NCI-H146 treated with DMSO at 0.1 percent for 48 hours (cell line): ENCODE results near the gene CTNND2.
A peak's percentile ranks its signal among the peaks of the same experiment; 100 is the strongest.

Experiments
- DNase-seq: peaks from one replicate; lab custom pipeline; 2025; ENCODE audit not compliant: unreplicated experiment; lab: John Stamatoyannopoulos, UW

CTNND2 gene

GRCh38 chr5:11904265-11904906 is at the start of gene CTNND2:
Gene CTNND2 (minus strand): TSS chr5:11904446. CDS start chr5:11903853, 593 bp downstream.
- DNase-seq, result peak; percentile 23

GRCh38 chr5:11946317-11946716 is 42.1 kb upstream of the CTNND2 start:
- no peak for DNase-seq

GRCh38 chr5:11941566-11941965 is 37.3 kb upstream of the CTNND2 start:
- no peak for DNase-seq

GRCh38 chr5:11931638-11932037 is 27.4 kb upstream of the CTNND2 start:
- DNase-seq, result no peak

- DNase-seq, result no peak
Observed at GRCh38 chr5:11928909-11929308, 24.7 kb upstream of the CTNND2 start.

- no peak for DNase-seq
Observed at GRCh38 chr5:11925701-11926100, 21.5 kb upstream of the CTNND2 start.

- DNase-seq, result no peak
Observed at GRCh38 chr5:11922394-11922793, 18.1 kb upstream of the CTNND2 start.

GRCh38 chr5:11918463-11919045 is 14.3 kb upstream of the CTNND2 start:
- no peak for DNase-seq

GRCh38 chr5:11909471-11909870 is 5.2 kb upstream of the CTNND2 start:
- DNase-seq, result no peak

GRCh38 chr5:11906497-11906896 is 2.3 kb upstream of the CTNND2 start:
- no peak for DNase-seq

- DNase-seq, result no peak
Observed at GRCh38 chr5:11905206-11905605, 960 bp upstream of the CTNND2 start.

- no peak for DNase-seq
Observed at GRCh38 chr5:11903614-11904264, 507 bp downstream of the CTNND2 start.

- DNase-seq, result no peak
Observed at GRCh38 chr5:11903121-11903613, 1.1 kb downstream of the CTNND2 start.

- no peak for DNase-seq
Observed at GRCh38 chr5:11902201-11902619, 2.0 kb downstream of the CTNND2 start.

- DNase-seq, result no peak
Observed at GRCh38 chr5:11898787-11899186, 5.5 kb downstream of the CTNND2 start.

- DNase-seq, result no peak
Observed at GRCh38 chr5:11897781-11898180, 6.5 kb downstream of the CTNND2 start.

GRCh38 chr5:11894992-11895391 is 9.3 kb downstream of the CTNND2 start:
- DNase-seq, result no peak

- no peak for DNase-seq
Observed at GRCh38 chr5:11892832-11893231, 11.4 kb downstream of the CTNND2 start.

GRCh38 chr5:11890777-11891176 is 13.5 kb downstream of the CTNND2 start:
- no peak for DNase-seq

GRCh38 chr5:11888221-11888620 is 16.0 kb downstream of the CTNND2 start:
- no peak for DNase-seq

- DNase-seq, result no peak
Observed at GRCh38 chr5:11878814-11879213, 25.4 kb downstream of the CTNND2 start.

- DNase-seq, result no peak
Observed at GRCh38 chr5:11873587-11873986, 30.7 kb downstream of the CTNND2 start.
